ENCODE data around the gene GDF2. TPM values are rescaled to one million over a fixed set of nuclear protein-coding genes. Genes with fewer than 3 reads are reported as not detected.

Gene GDF2
- total and polyA plus RNA-seq, 10 of the 15 experiments (the other 5 are each of a cell fraction or from before 2014, with no cell fraction given) = not detected

- Histone ChIP-seq H4K20me1 (ENCODE audit: control insufficient read depth, insufficient read depth) (no peaks in the 10 kb centered on the region), H3K4me3 (no peak overlapping the region), H3K36me3 (ENCODE audit: control insufficient read depth in 2 of 2, insufficient read depth in 2 of 2, low read length in 1 of 2) (no peaks in the 10 kb centered on the region), H3K27ac (ENCODE audit: control insufficient read depth, insufficient read depth) (no peak overlapping the region), H3K27me3 (replicated peaks in 1 of 2; ENCODE audit: control insufficient read depth in 2 of 2, insufficient read depth in 2 of 2, low read length in 1 of 2) (peaks cover 3 to 9% of the 10 kb centered on the region in 2 experiments; a peak in 3 of 4 replicates), H3K9ac (ENCODE audit: control insufficient read depth, insufficient read depth, low read length) (no peak overlapping the region), H3K4me1 (ENCODE audit: control insufficient read depth, insufficient read depth, low read length) (no peaks in the 10 kb centered on the region), H2AFZ (ENCODE audit: control insufficient read depth, low read depth, low read length) (no peak overlapping the region), H3K79me2 (ENCODE audit: control insufficient read depth, insufficient read depth, low read length) (no peaks in the 10 kb centered on the region), H3K9me3 (replicated peaks; ENCODE audit: control insufficient read depth, insufficient read depth, low read length) (no peaks in the 10 kb centered on the region), H3K4me2 (ENCODE audit: control insufficient read depth, insufficient read depth) (no peak overlapping the region)
- ChIA-PET SMC1A (ENCODE audit: uncharacterized antibody, unreplicated experiment) (interaction anchor here (1.4 kb wide), 1 partner anchor 8 kb away, joined by 3 read pairs; no protein-coding TSS in a partner anchor), RAD21 (ENCODE audit: unreplicated experiment) (interaction anchor here (1.9 kb wide), 1 partner anchor 250 kb away, joined by 5 read pairs; no protein-coding TSS in a partner anchor), POLR2A (no interaction called here), CTCF (interaction anchor here (1.0 to 2.1 kb wide), 4 partner anchors 14 to 274 kb away, joined by 3 to 10 read pairs (median 6); no protein-coding TSS in a partner anchor)
- in situ Hi-C loops (cut with MboI) = no loop called here
- DNase-seq (ENCODE audit: low read depth, low spot score) (no peak), ATAC-seq (no peak), FAIRE-seq (no peak)
- TF ChIP-seq TCF7 (IDR thresholded peaks at IDR 0.05; ENCODE audit: borderline replicate concordance) = no peak
- no peak for TF ChIP-seq RB1 (IDR thresholded peaks at IDR 0.05; ENCODE audit: borderline replicate concordance)
- no peak for TF ChIP-seq STAT1 (conservative IDR thresholded peaks at IDR 0.05)
- TF ChIP-seq SREBF1 (IDR thresholded peaks at IDR 0.05; ENCODE audit: low read length) = no peak
- TF ChIP-seq ETV6 (conservative IDR thresholded peaks at IDR 0.05 in 1 of 2, IDR thresholded peaks at IDR 0.05 in 1 of 2; ENCODE audit: borderline replicate concordance in 1 of 2, low read depth in 1 of 2) = no peak
- TF ChIP-seq SPI1 (IDR thresholded peaks at IDR 0.05; ENCODE audit: borderline replicate concordance, insufficient read depth, low read depth, low read length) = no peak
- no peak for TF ChIP-seq ZNF384 (IDR thresholded peaks at IDR 0.05; ENCODE audit: borderline replicate concordance, low read depth, low read length)
- no peak for TF ChIP-seq ZBTB33 (IDR thresholded peaks at IDR 0.05)
- TF ChIP-seq CHD2 (IDR thresholded peaks at IDR 0.05; ENCODE audit: borderline replicate concordance, low read depth, low read length) = no peak
- TF ChIP-seq CHD1 (IDR thresholded peaks at IDR 0.05; ENCODE audit: low read depth, low read length) = no peak
- TF ChIP-seq TBL1XR1 (IDR thresholded peaks at IDR 0.05; ENCODE audit: low read depth, low read length) = no peak
- intact Hi-C loops (cut with micrococcal nuclease; ENCODE audit: unreplicated experiment) = no loop called here
- WGBS (ENCODE audit: insufficient coverage, insufficient replicate concordance, low lambda C conversion rate, missing lambda C conversion rate) = 22% methylated on average over 11 of the region's 12 CpGs
- no TSS peak for BruUV-seq (replicated peaks)
Observed at GRCh38 chr10:47297866-47298540, 24.3 kb upstream of the GDF2 start.

Measured in GM12878 (cell line).